Astrocyte (in vitro differentiated cells and primary cell): ENCODE results near the gene SCYL1. TPM values are rescaled to one million over a fixed set of nuclear protein-coding genes. Genes with fewer than 3 reads are reported as not detected.

ENCODE experiments used
- DNase-seq: peaks from one replicate; pipeline ENCODE4 v3.0.0-alpha.2; 2010; ENCODE audit warnings: low read depth
- FAIRE-seq: peaks from 2 replicates; lab custom pipeline; 2011; peaks lifted over from hg19 to GRCh38; lab: Jason Lieb, UNC
- H2AFZ ChIP-seq: 2 replicates; pipeline ENCODE4 v1.6.0; 2012; ENCODE audit warnings: low read depth, low read length, inconsistent platforms
- H3K27ac ChIP-seq: 2 replicates; pipeline ENCODE4 v1.5.1; 2011; ENCODE audit warnings: low read depth, low read length, inconsistent platforms
- H3K27me3 ChIP-seq: 2 replicates; pipeline ENCODE4 v1.6.0; 2011; ENCODE audit warnings: low read length, inconsistent platforms; ENCODE audit not compliant: insufficient read depth
- H3K36me3 ChIP-seq: 2 replicates; pipeline ENCODE4 v1.5.1; 2011; ENCODE audit warnings: low read length, inconsistent platforms; ENCODE audit not compliant: insufficient read depth
- H3K4me1 ChIP-seq: 2 replicates; pipeline ENCODE4 v1.5.1; 2011; ENCODE audit warnings: low read length, inconsistent platforms; ENCODE audit not compliant: insufficient read depth
- H3K4me2 ChIP-seq: 2 replicates; pipeline ENCODE4 v1.6.0; 2012; ENCODE audit warnings: low read length, inconsistent platforms
- H3K4me3 ChIP-seq: 2 replicates; pipeline ENCODE4 v1.5.1; 2011; ENCODE audit warnings: low read depth, mild to moderate bottlenecking, low read length, inconsistent platforms; ENCODE audit not compliant: insufficient read depth
- H3K79me2 ChIP-seq: 2 replicates; pipeline ENCODE4 v1.6.0; 2012; ENCODE audit warnings: mild to moderate bottlenecking, low read length, inconsistent platforms; ENCODE audit not compliant: insufficient read depth
- H3K9ac ChIP-seq: 2 replicates; pipeline ENCODE4 v1.6.0; 2012; ENCODE audit warnings: mild to moderate bottlenecking, low read length, inconsistent platforms
- H3K9me3 ChIP-seq: 2 replicates; pipeline ENCODE4 v1.5.1; 2012; ENCODE audit warnings: low read depth, mild to moderate bottlenecking, low read length, inconsistent platforms; ENCODE audit not compliant: insufficient read depth
- H4K20me1 ChIP-seq: 2 replicates; pipeline ENCODE4 v1.6.0; 2012; ENCODE audit warnings: low read length, inconsistent platforms; ENCODE audit not compliant: insufficient read depth
- H3K27ac Mint-ChIP-seq: one replicate; pipeline ENCODE4 v1.8.0; 2021; ENCODE audit warnings: mild to moderate bottlenecking, mixed read lengths; ENCODE audit not compliant: unreplicated experiment
- H3K27me3 Mint-ChIP-seq: one replicate; pipeline ENCODE4 v1.8.0; 2021; ENCODE audit warnings: low read depth, mixed read lengths; ENCODE audit not compliant: unreplicated experiment
- H3K36me3 Mint-ChIP-seq: one replicate; pipeline ENCODE4 v1.8.0; 2021; ENCODE audit warnings: low read depth, mixed read lengths; ENCODE audit not compliant: unreplicated experiment
- H3K4me1 Mint-ChIP-seq: one replicate; pipeline ENCODE4 v1.8.0; 2021; ENCODE audit warnings: low read depth, mixed read lengths; ENCODE audit not compliant: unreplicated experiment
- H3K4me3 Mint-ChIP-seq: one replicate; pipeline ENCODE4 v1.8.0; 2021; ENCODE audit warnings: mild to moderate bottlenecking, moderate library complexity, mixed read lengths; ENCODE audit not compliant: unreplicated experiment
- H3K9me3 Mint-ChIP-seq: one replicate; pipeline ENCODE4 v1.8.0; 2021; ENCODE audit warnings: mild to moderate bottlenecking, mixed read lengths; ENCODE audit not compliant: unreplicated experiment
- CTCF ChIP-seq: IDR thresholded peaks from 2 replicates; pipeline ENCODE4 v1.5.1; 2011; ENCODE audit warnings: low read depth, mild to moderate bottlenecking, inconsistent platforms, low read length, moderate library complexity; ENCODE audit not compliant: insufficient read depth
- EZH2 ChIP-seq: IDR thresholded peaks from 2 replicates; pipeline ENCODE4 v1.6.1; 2012; ENCODE audit warnings: mild to moderate bottlenecking, low read length, inconsistent platforms; ENCODE audit not compliant: insufficient read depth
- total RNA-seq: library from RNA; stranded (reverse); gene quantifications from 2 replicates; pipeline ENCODE4 v1.2.1, GENCODE V29; 2021

The SCYL1 gene
- total RNA-seq, 1 donor from 2014 or later: 106 TPM

- no peaks in the 10 kb centered on the region for H3K9me3 Mint-ChIP-seq
- peak overlapping the region; percentile 92 for H3K27ac ChIP-seq
- H3K9ac ChIP-seq: peak overlapping the region; percentile 55
- DNase-seq (peak; percentile 80), FAIRE-seq (no peak)
- H3K4me3 ChIP-seq: no peak overlapping the region
- H3K4me1 Mint-ChIP-seq: peaks cover 28% of the 10 kb centered on the region
- H4K20me1 ChIP-seq: peaks cover 4% of the 10 kb centered on the region
- peaks cover 17% of the 10 kb centered on the region for H3K79me2 ChIP-seq
- H3K4me2 ChIP-seq: peak overlapping the region; percentile 94
- peak overlapping the region; percentile 56 for H3K27ac Mint-ChIP-seq
- peaks cover 51% of the 10 kb centered on the region for H3K4me1 ChIP-seq
- peak overlapping the region; percentile 58 for H3K4me3 Mint-ChIP-seq
- H3K36me3 Mint-ChIP-seq: peaks cover 2% of the 10 kb centered on the region
- no peaks in the 10 kb centered on the region for H3K36me3 ChIP-seq
- no peaks in the 10 kb centered on the region for H3K27me3 ChIP-seq
- H2AFZ ChIP-seq: peak overlapping the region; percentile 61
- peaks cover 1% of the 10 kb centered on the region for H3K27me3 Mint-ChIP-seq
- H3K9me3 ChIP-seq: no peaks in the 10 kb centered on the region
- no peak for TF ChIP-seq CTCF
These were observed 35.9 kb downstream of the SCYL1 start for GRCh38 chr11:65560555-65561418.

- H3K4me3 Mint-ChIP-seq: no peak overlapping the region
- no peak overlapping the region for H3K27ac Mint-ChIP-seq
These were observed 37.1 kb downstream of the SCYL1 start for GRCh38 chr11:65562020-65562419.

More at GRCh38 chr11:65562020-65562419, 37.1 kb downstream of the SCYL1 start:
- Histone ChIP-seq H4K20me1 (no peaks in the 10 kb centered on the region), H3K36me3 (no peaks in the 10 kb centered on the region), H3K4me1 (peaks cover 45% of the 10 kb centered on the region), H3K4me3 (no peak overlapping the region), H3K27ac (no peak overlapping the region), H2AFZ (no peak overlapping the region), H3K9me3 (no peaks in the 10 kb centered on the region), H3K4me2 (no peak overlapping the region), H3K79me2 (peaks cover 9% of the 10 kb centered on the region), H3K27me3 (no peaks in the 10 kb centered on the region), H3K9ac (no peak overlapping the region)
- no peaks in the 10 kb centered on the region for H3K36me3 Mint-ChIP-seq
- no peak for FAIRE-seq
- DNase-seq: no peak
- no peaks in the 10 kb centered on the region for H3K9me3 Mint-ChIP-seq
- H3K27me3 Mint-ChIP-seq: peaks cover 1% of the 10 kb centered on the region
- H3K4me1 Mint-ChIP-seq: peaks cover 21% of the 10 kb centered on the region
- no peak for TF ChIP-seq CTCF
- TF ChIP-seq EZH2: no peak
